IMR-90 (cell line): Measurements from ENCODE around the gene NTSR2. TPM values are rescaled to one million over a fixed set of nuclear protein-coding genes. Genes with fewer than 3 reads are reported as not detected.

Experiments
- ATAC-seq: fragments of 200-7000 bp; cut with Tn5 transposase; 2 replicates; pipeline ENCODE4 v1.9.1; 2020; ENCODE audit warnings: low read depth, mild to moderate bottlenecking, moderate library complexity
- BruUV-seq: library from RNA; stranded (reverse); fragments of 400-500 nt; replicated peaks from 2 replicates; lab custom pipeline; 2021; lab: Mats Ljungman, UMichigan
- CTCF ChIA-PET: fragments of 300-600 bp; formaldehyde crosslinking; extraction: SDS; loops from one replicate; lab custom pipeline; 2021; ENCODE audit warnings: antibody characterized with exemption; lab: Yijun Ruan, JAX
- POLR2A ChIA-PET: fragments of 300-600 bp; sonication (Branson Sonifier 250); formaldehyde crosslinking; loops from one replicate; lab custom pipeline; 2022; ENCODE audit warnings: antibody characterized with exemption; ENCODE audit not compliant: unreplicated experiment; lab: Charles Lee
- DNase-seq: peaks from one replicate; pipeline ENCODE4 v3.0.0; 2013
- H2AFZ ChIP-seq: replicated peaks from 2 replicates; pipeline ENCODE3; 2013; ENCODE audit warnings: low read length, mild to moderate bottlenecking; ENCODE audit not compliant: poor library complexity
- H2AK5ac ChIP-seq: 2 replicates; pipeline ENCODE4 v1.6.1; 2013; ENCODE audit warnings: low read depth, low read length, inconsistent platforms
- H2AK9ac ChIP-seq: replicated peaks from 2 replicates; pipeline ENCODE3; 2013; ENCODE audit warnings: mild to moderate bottlenecking, low read depth, low read length, moderate library complexity; ENCODE audit not compliant: poor library complexity
- H2BK120ac ChIP-seq: 2 replicates; pipeline ENCODE4 v1.6.1; 2013; ENCODE audit warnings: low read depth, low read length, inconsistent platforms
- H2BK15ac ChIP-seq: 3 replicates; pipeline ENCODE4 v1.6.1; 2013; ENCODE audit warnings: low read depth, low read length, inconsistent platforms
- H2BK20ac ChIP-seq: 2 replicates; pipeline ENCODE4 v1.6.1; 2013; ENCODE audit warnings: low read depth, mild to moderate bottlenecking, inconsistent platforms, low read length, moderate library complexity
- H2BK5ac ChIP-seq: 2 replicates; pipeline ENCODE4 v1.6.1; 2013; ENCODE audit warnings: mild to moderate bottlenecking, low read depth, low read length, inconsistent platforms; ENCODE audit not compliant: poor library complexity, severe bottlenecking
- H3K14ac ChIP-seq: replicated peaks from 2 replicates; pipeline ENCODE4 v1.6.1; 2013; ENCODE audit warnings: low read depth, low read length, inconsistent platforms
- H3K18ac ChIP-seq: 2 replicates; pipeline ENCODE4 v1.6.1; 2013; ENCODE audit warnings: low read depth, low read length, control low read depth
- H3K23ac ChIP-seq: 2 replicates; pipeline ENCODE4 v1.6.1; 2013; ENCODE audit warnings: low read depth, low read length, inconsistent platforms
- H3K27ac ChIP-seq: 2 replicates; pipeline ENCODE4 v1.5.1; 2013; ENCODE audit warnings: mild to moderate bottlenecking, control low read depth, low read length; ENCODE audit not compliant: insufficient read depth
- H3K27me3 ChIP-seq: 2 replicates; pipeline ENCODE4 v1.6.1; 2013; ENCODE audit warnings: low read length; ENCODE audit not compliant: control insufficient read depth, insufficient read depth
- H3K36me3 ChIP-seq: 2 replicates; pipeline ENCODE4 v1.6.1; 2013; ENCODE audit warnings: low read length, mixed read lengths; ENCODE audit not compliant: control insufficient read depth, insufficient read depth
- H3K4ac ChIP-seq: 2 replicates; pipeline ENCODE4 v1.6.1; 2013; ENCODE audit warnings: low read depth, low read length, inconsistent platforms
- H3K4me1 ChIP-seq: 2 replicates; pipeline ENCODE4 v1.6.1; 2013; ENCODE audit warnings: low read length, mixed read lengths; ENCODE audit not compliant: control insufficient read depth, insufficient read depth
- H3K4me2 ChIP-seq: 2 replicates; pipeline ENCODE4 v1.6.1; 2013; ENCODE audit warnings: low read depth, mild to moderate bottlenecking, control low read depth, low read length, moderate library complexity
- H3K4me3 ChIP-seq: 2 replicates; pipeline ENCODE4 v1.5.1; 2013; ENCODE audit warnings: low read depth, mild to moderate bottlenecking, control low read depth, low read length, moderate library complexity; ENCODE audit not compliant: insufficient read depth
- H3K56ac ChIP-seq: 2 replicates; pipeline ENCODE4 v1.6.1; 2013; ENCODE audit warnings: low read length, inconsistent platforms; ENCODE audit not compliant: insufficient read depth; ENCODE audit errors: extremely low read depth
- H3K79me1 ChIP-seq, 2 experiments: 2 replicates each; pipeline ENCODE4 v1.6.1; 2013; ENCODE audit warnings: low read length in 2 of 2, inconsistent platforms in 1 of 2, low read depth in 1 of 2
- H3K9ac ChIP-seq: 2 replicates; pipeline ENCODE4 v1.6.1; 2013; ENCODE audit warnings: low read depth, low read length, control low read depth
- H3K9me1 ChIP-seq: 2 replicates; pipeline ENCODE4 v1.6.1; 2013; ENCODE audit warnings: low read length, inconsistent platforms; ENCODE audit not compliant: insufficient read depth
- H3K9me3 ChIP-seq: 2 replicates; pipeline ENCODE4 v1.6.1; 2013; ENCODE audit warnings: low read length; ENCODE audit not compliant: control insufficient read depth, insufficient read depth
- H4K20me1 ChIP-seq: 2 replicates; pipeline ENCODE4 v1.6.1; 2013; ENCODE audit warnings: low read length, inconsistent platforms; ENCODE audit not compliant: insufficient read depth
- H4K5ac ChIP-seq: 2 replicates; pipeline ENCODE4 v1.6.1; 2013; ENCODE audit warnings: mild to moderate bottlenecking, low read depth, low read length, control low read depth
- H4K8ac ChIP-seq, 2 experiments: 2 replicates each; pipeline ENCODE4 v1.6.1; 2013; ENCODE audit warnings: low read depth in 2 of 2, low read length in 2 of 2, control low read depth in 1 of 2, inconsistent platforms in 1 of 2
- H4K91ac ChIP-seq: 2 replicates; pipeline ENCODE4 v1.6.1; 2013; ENCODE audit warnings: low read depth, low read length, inconsistent platforms; ENCODE audit not compliant: insufficient read depth
- BHLHE40 ChIP-seq: fragments of 150-350 bp; IDR thresholded peaks from 2 replicates; pipeline ENCODE4 v1.6.1; 2016; ENCODE audit warnings: mild to moderate bottlenecking, low read depth, low read length
- CEBPB ChIP-seq: IDR thresholded peaks from 2 replicates; pipeline ENCODE4 v1.6.1; 2012; ENCODE audit warnings: low read depth, low read length, improper control_type of control experiment
- CHD1 ChIP-seq: IDR thresholded peaks from 2 replicates; pipeline ENCODE4 v1.6.1; 2012; ENCODE audit warnings: low read depth, low read length, improper control_type of control experiment
- CTCF ChIP-seq: conservative IDR thresholded peaks from 2 replicates; pipeline ENCODE4 v1.5.1; 2012; ENCODE audit warnings: mild to moderate bottlenecking, low read depth, low read length, improper control_type of control experiment
- ELK1 ChIP-seq: fragments of 150-350 bp; IDR thresholded peaks from 2 replicates; pipeline ENCODE4 v1.6.1; 2016; ENCODE audit warnings: low read depth, mild to moderate bottlenecking, low read length, moderate library complexity, borderline replicate concordance
- FOS ChIP-seq: fragments of 150-350 bp; IDR thresholded peaks from 2 replicates; pipeline ENCODE4 v1.6.1; 2016; ENCODE audit warnings: low read depth, low read length
- MAFK ChIP-seq: IDR thresholded peaks from 2 replicates; pipeline ENCODE4 v1.6.1; 2012; ENCODE audit warnings: low read depth, low read length, improper control_type of control experiment
- MAZ ChIP-seq: IDR thresholded peaks from 2 replicates; pipeline ENCODE4 v1.6.1; 2012; ENCODE audit warnings: low read depth, mild to moderate bottlenecking, low read length, improper control_type of control experiment, moderate library complexity, borderline replicate concordance
- MXI1 ChIP-seq: IDR thresholded peaks from 2 replicates; pipeline ENCODE4 v1.6.1; 2012; ENCODE audit warnings: low read depth, mild to moderate bottlenecking, low read length, moderate library complexity, borderline replicate concordance
- NFE2L2 ChIP-seq: fragments of 150-350 bp; IDR thresholded peaks from 2 replicates; pipeline ENCODE4 v1.6.1; 2016; ENCODE audit warnings: low read depth, mild to moderate bottlenecking, low read length
- RCOR1 ChIP-seq: IDR thresholded peaks from 2 replicates; pipeline ENCODE4 v1.6.1; 2012; ENCODE audit warnings: mild to moderate bottlenecking, low read length, improper control_type of control experiment; ENCODE audit not compliant: insufficient replicate concordance
- SMC3 ChIP-seq: fragments of 150-350 bp; IDR thresholded peaks from 2 replicates; pipeline ENCODE4 v1.6.1; 2016; ENCODE audit warnings: low read depth, mild to moderate bottlenecking, antibody characterized with exemption, low read length, moderate library complexity
- USF2 ChIP-seq: fragments of 150-350 bp; IDR thresholded peaks from 2 replicates; pipeline ENCODE4 v1.6.1; 2017; ENCODE audit warnings: mild to moderate bottlenecking, antibody characterized with exemption, low read length, low read depth
- WGBS, 2 experiments: methylation state at CpG; one replicate each; pipeline versions ENCODE4 v1.1.5 to v1.1.7; 2013; ENCODE audit warnings: missing lambda C conversion rate in 2 of 2; ENCODE audit not compliant: insufficient read length in 1 of 2; ENCODE audit errors: extremely low coverage in 2 of 2; 5-methylcytosine and 5-hydroxymethylcytosine counted together
- dilution Hi-C: fragments of 300-500 bp; cut with HindIII; formaldehyde crosslinking; loops from one replicate; pipeline ENCODE4 v1.14.3; 2018; ENCODE audit warnings: low sequenced_read_pairs; ENCODE audit not compliant: unreplicated experiment
- in situ Hi-C: fragments of 300-500 bp; cut with MboI; formaldehyde crosslinking; loops from 3 replicates; pipeline ENCODE4 v1.14.3; 2019; ENCODE audit warnings: low sequenced_read_pairs, inconsistent platforms, mixed read lengths
- intact Hi-C: fragments of 100-400 bp; cut with micrococcal nuclease; formaldehyde crosslinking; loops from 2 replicates; pipeline ENCODE4 v1.10.0; 2022
- polyA plus RNA-seq, 3 experiments: library from polyadenylated mRNA; depleted of rRNA; stranded (reverse); fragments of >200 nt; gene quantifications; 2 replicates each; pipeline ENCODE4 v1.2.3, GENCODE V29; 2012; ENCODE audit warnings: low replicate concordance in 1 of 3
- total RNA-seq: library from RNA; depleted of rRNA; stranded (reverse); fragments of >200 nt; gene quantifications from 2 replicates; pipeline ENCODE4 v1.2.3, GENCODE V29; 2012

Gene NTSR2
- total and polyA plus RNA-seq, 2 of the 4 experiments (the other 2 are of a cell fraction) = not detected

GRCh38 chr2:11637546-11637945 lies 32.4 kb downstream of the NTSR2 start:
- dilution Hi-C loops (no loop called here), intact Hi-C loops (no loop called here), in situ Hi-C loops (no loop called here)
- Histone ChIP-seq H2AK5ac (no peak overlapping the region), H3K36me3 (no peaks in the 10 kb centered on the region), H3K9ac (no peak overlapping the region), H2BK20ac (no peak overlapping the region), H4K91ac (no peak overlapping the region), H3K4me1 (no peaks in the 10 kb centered on the region), H3K14ac (no peak overlapping the region), H2BK15ac (no peak overlapping the region), H3K56ac (no peak overlapping the region), H2AK9ac (no peak overlapping the region), H4K20me1 (no peaks in the 10 kb centered on the region), H3K18ac (no peak overlapping the region), H3K4me3 (no peak overlapping the region), H4K5ac (no peak overlapping the region), H3K9me3 (no peaks in the 10 kb centered on the region), H3K27ac (no peak overlapping the region), H4K8ac (no peak overlapping the region), H2AFZ (no peak overlapping the region), H3K23ac (no peak overlapping the region), H3K4ac (no peak overlapping the region), H2BK120ac (no peak overlapping the region), H3K79me1 (no peaks in the 10 kb centered on the region), H3K4me2 (no peak overlapping the region), H2BK5ac (no peak overlapping the region), H3K9me1 (no peaks in the 10 kb centered on the region), H3K27me3 (peaks cover 44% of the 10 kb centered on the region)
- CTCF ChIA-PET = no interaction called here
- POLR2A ChIA-PET = no interaction called here
- BruUV-seq = no TSS peak
- no peak for ATAC-seq
- DNase-seq = no peak
- WGBS, 2 experiments = 82% methylated on average over 6 of the region's 15 CpGs; no CpG with 5 or more reads in 1 of the 2 experiments
- TF ChIP-seq MAFK (no peak), USF2 (no peak), CTCF (no peak), MAZ (no peak), SMC3 (no peak), BHLHE40 (no peak), RCOR1 (no peak), CEBPB (no peak), ELK1 (no peak), FOS (no peak), MXI1 (no peak), NFE2L2 (no peak), CHD1 (no peak)
